HG03025 (cell line): ENCODE results near the gene GAGE12J.
"Not testable (repeated sequence)": the region's sequence is repeated elsewhere in the genome, so short reads cannot be mapped to it uniquely, and the experiment has no call there.

Source experiments
- ATAC-seq: cut with Tn5 transposase; IDR thresholded peaks from one replicate; pipeline ENCODE4 v1.9.1; 2021; ENCODE audit warnings: mild to moderate bottlenecking, moderate library complexity; ENCODE audit not compliant: unreplicated experiment, low FRiP score

The GAGE12J gene

GRCh38 chrX:49309401-49309981 lies 12.3 kb upstream of the GAGE12J start:
- no peak for ATAC-seq

DNA sequence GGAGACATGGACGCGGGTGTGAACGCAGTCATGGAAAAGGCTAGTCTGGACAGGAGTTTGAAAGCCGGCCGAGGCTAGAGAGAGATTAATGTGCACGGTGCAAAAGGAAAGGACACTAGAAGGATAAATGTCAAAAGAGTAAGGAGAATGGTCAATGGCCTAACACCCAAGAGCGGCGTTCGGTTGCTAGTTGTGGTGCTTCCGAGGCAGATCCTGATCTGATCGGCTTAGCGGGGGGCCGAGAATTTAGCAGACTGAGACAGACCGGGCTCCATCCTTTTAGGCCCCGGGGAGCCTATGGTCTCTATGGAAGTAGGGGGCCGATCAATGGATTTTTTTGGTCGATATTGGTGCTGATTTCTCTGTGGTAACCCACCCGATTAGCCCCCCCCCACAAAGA lies 11.5 kb upstream of the GAGE12J start:
- ATAC-seq, result no peak

DNA sequence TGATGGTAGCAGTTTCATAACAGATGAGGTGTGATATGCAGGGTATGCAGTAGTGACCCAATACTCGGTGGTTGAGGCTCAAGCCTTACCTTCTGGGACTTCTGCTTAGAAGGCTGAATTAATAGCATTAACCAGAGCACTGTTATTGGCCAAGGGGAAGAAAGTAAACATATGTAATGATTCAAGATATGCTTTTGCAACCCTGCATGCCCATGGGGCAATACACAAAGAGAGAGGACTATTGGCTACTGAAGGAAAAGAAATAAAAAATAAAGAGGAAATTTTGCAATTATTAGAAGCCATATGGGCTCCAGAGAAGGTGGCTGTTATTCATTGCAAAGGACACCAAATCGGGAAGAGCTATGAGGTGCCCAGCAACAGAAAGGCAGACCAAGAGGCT lies 9.7 kb upstream of the GAGE12J start:
- ATAC-seq, result no peak

DNA sequence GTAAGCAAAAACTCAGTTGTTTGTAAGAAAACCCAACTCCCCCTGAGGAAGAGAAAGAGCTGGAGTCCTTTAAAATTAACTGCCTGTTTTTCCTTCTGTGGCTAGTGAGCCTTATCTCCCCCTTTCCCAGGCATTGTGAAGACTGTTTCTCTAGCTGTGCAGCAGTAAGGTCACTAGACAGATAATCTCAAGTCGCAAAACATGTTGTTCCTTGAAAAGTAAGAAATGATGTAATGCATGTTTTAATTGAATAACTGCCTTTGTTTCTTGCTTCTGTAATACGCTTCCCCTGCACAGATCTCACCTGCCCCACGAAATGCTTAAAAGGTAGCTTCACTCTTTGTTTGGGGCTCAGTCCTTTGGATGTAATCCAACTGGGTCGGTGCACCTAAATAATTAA lies 5.8 kb upstream of the GAGE12J start:
- no peak for ATAC-seq

GRCh38 chrX:49322266-49322665 lies 429 bp downstream of the GAGE12J start:
- not testable (repeated sequence) for ATAC-seq

DNA sequence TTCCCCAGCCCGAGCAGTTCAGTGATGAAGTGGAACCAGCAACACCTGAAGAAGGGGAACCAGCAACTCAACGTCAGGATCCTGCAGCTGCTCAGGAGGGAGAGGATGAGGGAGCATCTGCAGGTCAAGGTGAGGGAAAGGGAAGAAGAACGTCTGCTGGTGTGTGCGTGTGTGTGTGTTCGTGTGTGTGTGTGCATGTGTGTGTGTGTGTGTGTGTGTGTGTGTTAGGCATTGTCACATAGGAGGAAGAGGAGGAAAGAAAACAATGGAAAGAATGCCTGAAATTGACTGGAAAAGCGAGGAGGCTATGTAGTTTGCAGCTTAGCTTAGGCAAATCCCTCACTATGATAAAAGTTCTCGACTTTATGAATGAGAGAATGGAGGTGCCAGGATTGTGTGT lies 1.9 kb downstream of the GAGE12J start:
- not testable (repeated sequence) for ATAC-seq

DNA sequence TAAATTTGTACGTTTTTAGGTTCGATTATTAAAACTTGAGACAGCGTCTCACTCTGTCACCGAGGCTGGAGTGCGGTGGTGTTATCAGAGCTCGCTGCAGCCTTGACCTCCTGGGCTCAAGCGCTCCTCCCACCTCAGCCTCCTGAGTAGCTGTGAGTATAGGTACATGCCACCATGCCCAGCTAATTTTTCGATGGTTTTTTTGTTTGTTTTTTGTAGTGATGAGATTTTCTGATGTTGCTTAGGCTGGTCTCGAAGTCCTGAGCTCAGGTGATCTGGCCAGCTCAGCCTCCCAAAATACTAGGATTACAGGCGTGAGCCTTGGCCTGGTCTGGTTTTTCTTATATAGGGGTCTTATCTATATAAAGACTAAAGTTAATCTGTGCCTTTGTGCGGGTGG lies 8.6 kb downstream of the GAGE12J start:
- not testable (repeated sequence) for ATAC-seq

GRCh38 chrX:49331282-49331681 lies 9.4 kb downstream of the GAGE12J start, which contains the start of gene GAGE13:
Gene GAGE13 (plus strand): TSS chrX:49331582. CDS start chrX:49332738, 1,156 bp downstream.
- not testable (repeated sequence) for ATAC-seq

GRCh38 chrX:49331841-49332240 lies 10.0 kb downstream of the GAGE12J start:
- ATAC-seq, result not testable (repeated sequence)

DNA sequence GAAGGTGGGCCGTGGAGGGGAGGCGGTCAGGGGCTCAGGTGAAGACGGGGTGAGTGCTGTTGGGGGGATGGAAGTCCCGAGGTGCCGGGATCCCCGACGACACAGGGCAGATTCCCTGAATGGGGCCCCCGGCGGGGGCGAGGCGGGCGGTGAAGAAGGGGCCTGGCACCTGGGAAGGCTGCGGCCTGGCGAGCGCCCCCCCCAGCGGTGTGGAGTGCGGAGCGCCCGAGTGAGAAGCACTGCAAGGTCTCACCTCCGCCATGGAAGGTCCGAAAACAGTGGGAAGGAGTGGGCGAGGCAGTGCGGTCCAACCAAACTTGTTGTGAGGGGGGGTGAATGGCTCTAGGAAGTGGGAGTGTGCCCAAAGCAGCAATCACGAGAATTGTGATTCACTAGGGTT lies 19.6 kb downstream of the GAGE12J start:
- not testable (repeated sequence) for ATAC-seq

GRCh38 chrX:49344496-49345175 lies 22.8 kb downstream of the GAGE12J start:
- ATAC-seq, result not testable (repeated sequence)

GRCh38 chrX:49345402-49345801 lies 23.6 kb downstream of the GAGE12J start:
- not testable (repeated sequence) for ATAC-seq

DNA sequence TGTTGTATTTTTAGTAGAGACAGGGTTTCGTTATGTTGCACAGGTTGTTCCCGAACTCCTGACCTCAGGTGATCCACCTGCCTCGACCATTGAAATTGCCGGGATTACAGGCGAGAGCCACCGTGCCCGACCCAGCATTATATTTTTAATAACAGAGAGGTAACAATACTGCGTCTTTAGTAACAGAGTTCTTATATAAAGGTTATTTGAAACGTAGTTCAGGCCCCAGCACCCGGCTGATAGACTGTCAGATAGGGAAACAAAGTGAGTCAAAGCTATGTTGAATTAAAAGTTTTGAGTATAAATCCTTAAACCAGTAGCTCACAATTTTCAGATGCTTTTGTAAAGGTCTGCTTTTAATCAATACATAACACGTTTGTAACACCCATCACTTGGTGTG lies 24.3 kb downstream of the GAGE12J start:
- ATAC-seq, result not testable (repeated sequence)
